ENCODE measurements around the gene MRAP. TPM values are rescaled to one million over a fixed set of nuclear protein-coding genes. Genes with fewer than 3 reads are reported as not detected.

The MRAP gene
- total and polyA plus RNA-seq, 9 of the 15 experiments (the other 6 are each of a cell fraction or from before 2014, with no cell fraction given) = 0.63 to 2.3 TPM; not detected in 7

- Histone ChIP-seq H3K9ac (ENCODE audit: insufficient read depth in 1 of 2, low read depth in 2 of 2, low read length in 2 of 2) (no peak overlapping the region), H3K4me2 (ENCODE audit: insufficient read depth, low read length) (no peak overlapping the region), H2AFZ (ENCODE audit: low read depth, low read length) (no peak overlapping the region), H3K27me3 (ENCODE audit: control insufficient read depth in 2 of 2, insufficient read depth in 2 of 2, low read length in 2 of 2) (no peaks in the 10 kb centered on the region), H4K20me1 (replicated peaks; ENCODE audit: control insufficient read depth, insufficient read depth, low read length) (no peaks in the 10 kb centered on the region), H3K9me3 (replicated peaks; ENCODE audit: control insufficient read depth, insufficient read depth, low read depth, low read length) (no peaks in the 10 kb centered on the region), H3K4me1 (replicated peaks in 1 of 2; ENCODE audit: control insufficient read depth in 2 of 2, insufficient read depth in 2 of 2, low read length in 2 of 2) (peaks cover 0 to 2% of the 10 kb centered on the region in 2 experiments; a peak in 1 of 5 replicates), H3K36me3 (ENCODE audit: control insufficient read depth, insufficient read depth, low read length) (peaks cover 99% of the 10 kb centered on the region), H3K4me3 (no peak overlapping the region), H3K9me1 (ENCODE audit: control insufficient read depth, insufficient read depth, low read length) (no peaks in the 10 kb centered on the region), H3K79me2 (ENCODE audit: control insufficient read depth, insufficient read depth, low read length) (no peaks in the 10 kb centered on the region), H3K27ac (ENCODE audit: extremely low read depth, low read depth, low read length) (no peak overlapping the region)
- FAIRE-seq (no peak), DNase-seq (ENCODE audit: extremely low read depth in 1 of 4, low spot score in 3 of 4) (no peak), ATAC-seq (no peak)
- 95% methylated on average over 3 of the region's 3 CpGs for WGBS (ENCODE audit: insufficient coverage, low coverage, missing lambda C conversion rate)
- in situ Hi-C loops (cut with MboI) = no loop called here
- ChIA-PET POLR2A (interaction anchor here (1.7 kb wide), 1 partner anchor 15 kb away, joined by 5 read pairs; no protein-coding TSS in a partner anchor), CTCF (ENCODE audit: low intra/inter-chr PET ratio) (no interaction called here)
- no TSS peak for BruUV-seq (replicated peaks)
- intact Hi-C loops (cut with micrococcal nuclease) = no loop called here
- TF ChIP-seq TEAD4 (IDR thresholded peaks at IDR 0.05; ENCODE audit: low read length) (no peak), TEAD4 (CRISPR knock-in tag; IDR thresholded peaks at IDR 0.05; ENCODE audit: borderline replicate concordance) (no peak), CHD4 (IDR thresholded peaks at IDR 0.05; ENCODE audit: insufficient read depth, insufficient replicate concordance, low read depth, low read length, poor library complexity, severe bottlenecking) (no peak), ZBTB26 (CRISPR knock-in tag; IDR thresholded peaks at IDR 0.05) (no peak), SNAPC5 (CRISPR knock-in tag; IDR thresholded peaks at IDR 0.05) (no peak), DIDO1 (tag; IDR thresholded peaks at IDR 0.05; ENCODE audit: low read depth) (no peak), CBX3 (IDR thresholded peaks at IDR 0.05; ENCODE audit: borderline replicate concordance in 1 of 2, low read length in 2 of 2) (no peak), STAT5B (CRISPR knock-in tag; IDR thresholded peaks at IDR 0.05) (no peak), NBN (IDR thresholded peaks at IDR 0.05; ENCODE audit: low read depth) (no peak), ZNF609 (CRISPR knock-in tag; IDR thresholded peaks at IDR 0.05; ENCODE audit: borderline replicate concordance) (no peak), SOX6 (IDR thresholded peaks at IDR 0.05) (no peak), PHB (CRISPR knock-in tag; IDR thresholded peaks at IDR 0.05) (no peak), SMARCA4 (IDR thresholded peaks at IDR 0.05) (no peak), THAP12 (CRISPR knock-in tag; IDR thresholded peaks at IDR 0.05) (no peak), ZSCAN32 (CRISPR knock-in tag; IDR thresholded peaks at IDR 0.05) (no peak), KDM5B (IDR thresholded peaks at IDR 0.05; ENCODE audit: insufficient replicate concordance, low read depth, low read length) (no peak)
These were observed 31.1 kb downstream of the MRAP start for GRCh38 chr21:32329776-32330175.

All from K562 (cell line).